Tibial artery (tissue), 4 donors: ENCODE data around the gene LAMA2.

Experiments
- DNase-seq, 2 donors: peaks; one replicate each; pipeline ENCODE4 v3.0.0-alpha.2; 2019
- H3K27ac ChIP-seq, 2 donors: fragments of 200-600 bp; sonication (generic) in 1 of 2; 1 replicate in 1 of 2; 2 replicates in 1 of 2; pipeline ENCODE4 v1.5.1; 2018 to 2019; ENCODE audit warnings: mild to moderate bottlenecking in 1 of 2
- H3K27me3 ChIP-seq, 2 donors: fragments of 200-600 bp; sonication (generic) in 1 of 2; one replicate each; pipeline versions ENCODE4 v1.5.1 to v1.6.0; 2016 to 2019
- H3K36me3 ChIP-seq, 3 donors: fragments of 200-600 bp; sonication (generic) in 2 of 3; one replicate each; pipeline ENCODE4 v1.5.1; 2016 to 2019; ENCODE audit warnings: mild to moderate bottlenecking in 2 of 3
- H3K4me1 ChIP-seq, 4 donors: fragments of 200-600 bp; sonication (generic) in 2 of 4; 1 replicate in 3 of 4; 2 replicates in 1 of 4; pipeline ENCODE4 v1.5.1; 2016 to 2019
- H3K4me3 ChIP-seq, 2 donors: fragments of 200-600 bp; sonication (generic) in 1 of 2; 1 replicate in 1 of 2; 2 replicates in 1 of 2; pipeline ENCODE4 v1.5.1; 2018 to 2019; ENCODE audit warnings: mild to moderate bottlenecking in 2 of 2
- H3K9me3 ChIP-seq, 3 donors: fragments of 200-600 bp; sonication (generic) in 1 of 3; one replicate each; pipeline ENCODE4 v1.5.1; 2016 to 2019
- intact Hi-C: fragments of 100-400 bp; cut with DNase I; formaldehyde crosslinking; loops from one replicate; pipeline ENCODE4 v1.15.0; 2023; ENCODE audit warnings: low total_unique reads
- TF ChIP-seq, protein P1 (sequence below), 2 experiments: fragments of 200-600 bp in 1 of 2; fragments of 450-650 bp in 1 of 2; IDR thresholded peaks; one replicate each; pipeline ENCODE4 v1.5.1; 2017 to 2019; ENCODE audit warnings: antibody characterized with exemption in 2 of 2, mild to moderate bottlenecking in 1 of 2, moderate library complexity in 1 of 2

LAMA2 gene

DNA sequence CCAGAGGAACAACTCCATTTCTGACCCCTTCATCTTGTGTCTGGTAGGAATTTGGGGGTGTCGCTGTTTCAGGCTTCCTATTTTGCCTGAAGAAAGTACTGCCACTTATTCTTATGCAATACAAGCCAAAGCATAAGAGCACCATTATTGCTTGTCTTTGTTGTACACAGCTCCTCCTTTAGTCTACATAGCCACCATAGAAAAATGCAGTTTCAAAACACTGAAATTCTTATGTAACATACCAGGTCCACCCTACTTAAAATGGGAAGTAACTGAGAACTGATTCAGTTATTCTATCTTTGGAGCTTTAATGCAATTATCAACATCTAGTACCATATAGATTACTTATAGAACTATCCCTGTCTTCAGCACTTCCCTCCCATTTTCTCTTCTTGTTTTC is 571.5 kb downstream of the LAMA2 start:
- intact Hi-C loops: no loop called here
- Histone ChIP-seq H3K4me1 (no peaks in the 10 kb centered on the region), H3K9me3 (no peaks in the 10 kb centered on the region), H3K36me3 (peaks cover 0 to 15% (median 10%) of the 10 kb centered on the region in 3 donors), H3K27ac (no peak overlapping the region), H3K4me3 (no peak overlapping the region), H3K27me3 (no peaks in the 10 kb centered on the region)
- TF ChIP-seq, protein P1, sequence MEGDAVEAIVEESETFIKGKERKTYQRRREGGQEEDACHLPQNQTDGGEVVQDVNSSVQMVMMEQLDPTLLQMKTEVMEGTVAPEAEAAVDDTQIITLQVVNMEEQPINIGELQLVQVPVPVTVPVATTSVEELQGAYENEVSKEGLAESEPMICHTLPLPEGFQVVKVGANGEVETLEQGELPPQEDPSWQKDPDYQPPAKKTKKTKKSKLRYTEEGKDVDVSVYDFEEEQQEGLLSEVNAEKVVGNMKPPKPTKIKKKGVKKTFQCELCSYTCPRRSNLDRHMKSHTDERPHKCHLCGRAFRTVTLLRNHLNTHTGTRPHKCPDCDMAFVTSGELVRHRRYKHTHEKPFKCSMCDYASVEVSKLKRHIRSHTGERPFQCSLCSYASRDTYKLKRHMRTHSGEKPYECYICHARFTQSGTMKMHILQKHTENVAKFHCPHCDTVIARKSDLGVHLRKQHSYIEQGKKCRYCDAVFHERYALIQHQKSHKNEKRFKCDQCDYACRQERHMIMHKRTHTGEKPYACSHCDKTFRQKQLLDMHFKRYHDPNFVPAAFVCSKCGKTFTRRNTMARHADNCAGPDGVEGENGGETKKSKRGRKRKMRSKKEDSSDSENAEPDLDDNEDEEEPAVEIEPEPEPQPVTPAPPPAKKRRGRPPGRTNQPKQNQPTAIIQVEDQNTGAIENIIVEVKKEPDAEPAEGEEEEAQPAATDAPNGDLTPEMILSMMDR (IDR thresholded peaks at IDR 0.05): no peak
- no peak for DNase-seq

DNA sequence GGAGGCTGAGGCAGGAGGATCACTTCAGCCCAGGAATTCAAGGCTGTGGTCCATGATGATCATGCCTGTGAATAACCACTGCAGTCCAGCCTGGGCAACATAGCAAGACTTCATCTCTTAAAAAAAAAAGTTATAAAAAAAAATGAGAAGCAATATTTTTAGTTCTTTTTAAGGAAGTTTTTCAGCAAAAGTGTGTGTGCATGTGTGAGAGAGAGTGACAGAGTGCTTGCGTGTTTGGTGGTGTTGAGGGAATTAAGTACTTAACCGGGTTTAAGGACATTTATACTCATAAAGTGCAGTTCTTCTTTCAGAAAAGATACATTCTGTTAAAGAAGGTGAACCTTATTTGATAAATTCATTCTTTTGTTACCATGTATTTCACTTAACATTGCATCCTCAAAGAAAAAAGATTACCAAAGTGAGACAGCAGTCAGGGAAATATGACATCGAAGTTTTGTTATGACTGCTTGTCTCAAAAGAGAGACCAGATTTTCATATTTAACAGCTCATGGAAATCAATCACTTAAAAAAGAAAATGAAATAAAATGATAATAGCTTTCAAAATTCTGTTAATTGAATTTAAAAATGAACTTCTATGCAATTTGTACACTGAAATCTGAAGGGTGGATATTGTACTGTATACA is 572.3 kb downstream of the LAMA2 start:
- H3K27ac ChIP-seq: no peak overlapping the region
- H3K36me3 ChIP-seq: peaks cover 0 to 15% (median 10%) of the 10 kb centered on the region in 3 donors
- no peaks in the 10 kb centered on the region for H3K9me3 ChIP-seq
- TF ChIP-seq, protein P1 (IDR thresholded peaks at IDR 0.05): no peak
- H3K4me1 ChIP-seq: no peaks in the 10 kb centered on the region
- DNase-seq: no peak
- H3K27me3 ChIP-seq: no peaks in the 10 kb centered on the region
- intact Hi-C loops: no loop called here
- H3K4me3 ChIP-seq: no peak overlapping the region

DNA sequence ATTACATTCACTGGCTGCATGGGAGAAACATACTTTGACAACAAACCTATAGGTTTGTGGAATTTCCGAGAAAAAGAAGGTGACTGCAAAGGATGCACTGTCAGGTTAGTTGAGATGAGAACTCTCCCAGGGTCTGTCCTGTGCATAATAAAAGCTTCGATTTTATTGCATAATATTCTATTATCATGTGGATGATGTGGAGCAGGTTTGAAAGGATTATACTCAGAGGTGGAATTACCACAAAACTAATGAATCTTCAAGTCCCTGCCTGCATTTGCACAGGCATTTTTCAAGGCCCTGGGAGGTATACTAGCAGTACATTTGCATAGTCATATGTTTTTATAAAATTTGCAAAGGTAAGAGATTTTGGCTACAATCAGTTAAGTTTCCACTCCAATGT is 577.3 kb downstream of the LAMA2 start:
- Histone ChIP-seq H3K36me3 (peaks cover 0 to 12% (median 0%) of the 10 kb centered on the region in 3 donors), H3K27ac (no peak overlapping the region), H3K27me3 (no peaks in the 10 kb centered on the region), H3K4me1 (no peaks in the 10 kb centered on the region), H3K4me3 (no peak overlapping the region), H3K9me3 (no peaks in the 10 kb centered on the region)
- DNase-seq: no peak
- TF ChIP-seq, protein P1 (IDR thresholded peaks at IDR 0.05): no peak
- intact Hi-C loops: no loop called here

DNA sequence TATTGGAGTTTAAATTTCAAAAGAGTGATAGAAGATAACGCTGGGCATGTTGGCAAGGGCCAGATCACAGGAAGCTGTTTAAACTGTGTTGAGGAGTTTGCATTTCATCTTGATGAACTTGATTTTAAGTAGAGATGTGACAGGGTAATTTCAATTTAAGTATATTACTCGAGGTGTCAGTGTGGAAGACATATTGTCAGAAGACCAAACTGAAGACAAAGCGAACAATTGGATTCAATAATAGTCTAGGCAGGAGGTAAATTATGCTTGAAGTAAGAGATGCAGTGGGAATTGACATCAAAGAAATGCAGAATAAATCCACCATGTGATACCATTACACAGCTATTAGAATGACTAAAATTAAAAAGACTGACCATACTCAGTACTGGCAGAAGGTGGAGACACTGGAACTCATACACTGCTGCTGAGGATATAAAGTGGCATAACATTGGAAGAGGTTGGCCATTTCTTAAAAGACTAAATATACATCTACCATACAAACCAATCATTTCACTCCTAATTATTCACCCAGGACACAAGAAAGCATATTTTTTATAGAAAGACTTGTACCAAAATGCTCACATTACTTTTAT is 586.2 kb downstream of the LAMA2 start:
- Histone ChIP-seq H3K4me3 (no peak overlapping the region), H3K9me3 (no peaks in the 10 kb centered on the region), H3K4me1 (no peaks in the 10 kb centered on the region), H3K27ac (no peak overlapping the region), H3K27me3 (no peaks in the 10 kb centered on the region), H3K36me3 (peaks cover 0 to 9% (median 0%) of the 10 kb centered on the region in 3 donors)
- no peak for DNase-seq
- TF ChIP-seq, protein P1 (IDR thresholded peaks at IDR 0.05): no peak
- intact Hi-C loops: no loop called here

DNA sequence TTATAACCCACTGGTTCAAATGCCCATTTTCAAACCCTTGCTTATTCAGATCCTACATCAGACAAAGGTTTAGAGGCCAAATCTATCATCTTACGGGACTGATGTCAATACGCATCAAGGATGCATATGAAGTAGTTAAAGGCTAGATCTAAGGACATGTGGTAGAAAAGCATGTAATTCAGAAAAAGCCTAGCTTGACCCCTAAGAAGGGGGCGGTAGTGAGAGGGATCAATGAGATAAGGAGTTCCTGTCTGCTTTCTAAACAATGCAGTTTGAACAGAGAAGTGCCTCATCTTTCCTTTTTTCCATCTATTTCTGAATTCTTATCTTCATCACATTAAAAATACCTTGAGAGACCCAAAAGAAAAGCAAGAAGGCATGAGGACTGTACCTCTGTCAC is 589.3 kb downstream of the LAMA2 start:
- TF ChIP-seq, protein P1 (IDR thresholded peaks at IDR 0.05): no peak
- intact Hi-C loops: no loop called here
- no peak overlapping the region for H3K4me3 ChIP-seq
- no peaks in the 10 kb centered on the region for H3K27me3 ChIP-seq
- no peak for DNase-seq
- no peaks in the 10 kb centered on the region for H3K4me1 ChIP-seq
- H3K27ac ChIP-seq: no peak overlapping the region
- H3K36me3 ChIP-seq: peaks cover 0 to 5% (median 0%) of the 10 kb centered on the region in 3 donors
- H3K9me3 ChIP-seq: no peaks in the 10 kb centered on the region
